ENCODE measurements around the gene LRCH1.

The LRCH1 gene

DNA sequence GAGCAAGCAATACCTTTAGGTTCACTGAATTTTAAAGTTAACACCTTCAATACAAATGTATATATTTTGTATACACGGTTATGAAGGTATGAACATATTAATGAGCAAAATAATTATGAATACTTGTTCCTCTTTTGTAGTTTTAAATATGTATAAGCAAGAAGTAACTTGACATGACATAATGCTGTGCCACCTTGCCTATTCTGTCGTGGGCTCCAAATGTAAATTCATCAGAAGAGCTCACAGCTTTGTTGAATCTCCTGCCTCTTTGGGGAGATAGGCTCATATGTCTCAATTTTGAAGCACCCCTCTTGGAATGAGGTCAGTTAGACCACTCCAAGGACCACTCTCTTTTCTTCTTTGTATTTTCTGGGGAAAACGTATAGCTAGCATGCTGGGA lies 59.3 kb downstream of the LRCH1 start:
- Histone ChIP-seq H3K4me2 (no peak overlapping the region), H3K4me1 (ENCODE audit: low read depth, poor library complexity, severe bottlenecking) (no peaks in the 10 kb centered on the region)

DNA sequence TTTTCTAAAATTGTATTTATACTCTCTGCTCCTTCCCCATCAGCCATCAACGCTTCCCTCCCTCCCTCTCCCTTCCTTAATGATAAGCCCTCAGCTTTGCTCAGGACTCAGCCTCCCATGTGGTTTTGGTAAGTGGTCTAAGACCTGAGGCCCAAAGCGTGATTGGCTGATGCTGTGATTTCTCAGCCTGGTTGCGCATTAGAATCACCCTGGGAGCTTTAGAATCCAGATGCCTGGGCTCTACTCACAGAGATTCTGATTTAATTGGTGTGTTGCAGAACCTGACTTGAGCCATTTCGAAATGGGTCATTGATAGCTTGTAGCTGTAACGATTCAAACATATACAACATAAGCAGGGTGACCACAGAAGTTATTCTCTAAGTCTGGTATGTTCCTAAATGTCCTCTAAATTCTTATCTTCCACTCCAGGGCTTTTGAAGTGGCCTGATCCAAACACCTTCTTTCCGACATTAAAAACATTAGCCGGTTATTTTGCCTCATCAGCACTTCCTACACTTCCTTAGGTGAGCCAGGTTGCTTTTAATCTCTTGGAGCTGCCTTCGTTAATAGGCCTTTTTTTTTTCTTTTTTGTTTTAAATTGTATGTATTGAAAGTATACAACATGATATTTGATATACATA lies 60.6 kb downstream of the LRCH1 start:
- H3K9ac ChIP-seq: no peak overlapping the region
- H3K27ac ChIP-seq: no peak overlapping the region
- H4K20me1 ChIP-seq (ENCODE audit: insufficient read depth): no peaks in the 10 kb centered on the region
- H2AFZ ChIP-seq (ENCODE audit: low read depth): no peak overlapping the region
- H3K79me2 ChIP-seq (ENCODE audit: insufficient read depth, low read depth): no peaks in the 10 kb centered on the region; the same call in 1 of the 2 replicates
- no peaks in the 10 kb centered on the region for H3K27me3 ChIP-seq (ENCODE audit: insufficient read depth, low read depth)
- TF ChIP-seq, protein P1, sequence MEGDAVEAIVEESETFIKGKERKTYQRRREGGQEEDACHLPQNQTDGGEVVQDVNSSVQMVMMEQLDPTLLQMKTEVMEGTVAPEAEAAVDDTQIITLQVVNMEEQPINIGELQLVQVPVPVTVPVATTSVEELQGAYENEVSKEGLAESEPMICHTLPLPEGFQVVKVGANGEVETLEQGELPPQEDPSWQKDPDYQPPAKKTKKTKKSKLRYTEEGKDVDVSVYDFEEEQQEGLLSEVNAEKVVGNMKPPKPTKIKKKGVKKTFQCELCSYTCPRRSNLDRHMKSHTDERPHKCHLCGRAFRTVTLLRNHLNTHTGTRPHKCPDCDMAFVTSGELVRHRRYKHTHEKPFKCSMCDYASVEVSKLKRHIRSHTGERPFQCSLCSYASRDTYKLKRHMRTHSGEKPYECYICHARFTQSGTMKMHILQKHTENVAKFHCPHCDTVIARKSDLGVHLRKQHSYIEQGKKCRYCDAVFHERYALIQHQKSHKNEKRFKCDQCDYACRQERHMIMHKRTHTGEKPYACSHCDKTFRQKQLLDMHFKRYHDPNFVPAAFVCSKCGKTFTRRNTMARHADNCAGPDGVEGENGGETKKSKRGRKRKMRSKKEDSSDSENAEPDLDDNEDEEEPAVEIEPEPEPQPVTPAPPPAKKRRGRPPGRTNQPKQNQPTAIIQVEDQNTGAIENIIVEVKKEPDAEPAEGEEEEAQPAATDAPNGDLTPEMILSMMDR (conservative IDR thresholded peaks at IDR 0.05; ENCODE audit: low read depth, low read length): no peak
- H3K4me2 ChIP-seq: no peak overlapping the region
- no peaks in the 10 kb centered on the region for H3K4me1 ChIP-seq (ENCODE audit: low read depth, poor library complexity, severe bottlenecking)
- H3K4me3 ChIP-seq (IDR thresholded peaks at IDR 0.05; ENCODE audit: insufficient read depth, low read depth, low read length): no peak overlapping the region
- H3K36me3 ChIP-seq (ENCODE audit: insufficient read depth): no peaks in the 10 kb centered on the region

More for the DNA sequence above, 59.3 kb downstream of the LRCH1 start:
- Histone ChIP-seq H3K36me3 (ENCODE audit: insufficient read depth) (no peaks in the 10 kb centered on the region), H3K79me2 (ENCODE audit: insufficient read depth, low read depth) (no peaks in the 10 kb centered on the region; the same call in 1 of the 2 replicates), H2AFZ (ENCODE audit: low read depth) (no peak overlapping the region), H4K20me1 (ENCODE audit: insufficient read depth) (no peaks in the 10 kb centered on the region), H3K27me3 (ENCODE audit: insufficient read depth, low read depth) (no peaks in the 10 kb centered on the region), H3K4me3 (IDR thresholded peaks at IDR 0.05; ENCODE audit: insufficient read depth, low read depth, low read length) (no peak overlapping the region), H3K27ac (no peak overlapping the region), H3K9ac (no peak overlapping the region)
- TF ChIP-seq, protein P1 (conservative IDR thresholded peaks at IDR 0.05; ENCODE audit: low read depth, low read length): no peak

DNA sequence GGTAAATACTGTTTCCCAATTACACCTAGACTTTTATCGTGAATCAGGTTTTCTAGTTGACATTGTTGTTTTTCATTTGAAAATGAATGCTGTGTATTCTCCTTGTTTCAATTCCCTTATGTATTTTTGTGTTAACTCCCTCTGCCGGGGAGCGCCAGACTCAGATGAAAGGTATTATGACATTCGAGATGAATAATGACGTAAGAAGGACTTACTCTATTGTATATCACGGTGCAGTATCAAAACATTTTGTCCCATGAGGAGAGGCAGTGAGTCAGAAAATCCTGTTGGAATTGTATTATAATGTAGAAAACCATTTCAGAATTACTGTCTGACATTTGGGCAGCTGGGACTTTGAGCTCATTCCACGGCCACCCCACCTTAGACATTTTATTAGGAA lies 61.6 kb downstream of the LRCH1 start:
- no peaks in the 10 kb centered on the region for H3K27me3 ChIP-seq (ENCODE audit: insufficient read depth, low read depth)
- no peaks in the 10 kb centered on the region for H3K36me3 ChIP-seq (ENCODE audit: insufficient read depth)
- H3K4me2 ChIP-seq: no peak overlapping the region
- no peaks in the 10 kb centered on the region for H4K20me1 ChIP-seq (ENCODE audit: insufficient read depth)
- H3K79me2 ChIP-seq (ENCODE audit: insufficient read depth, low read depth): no peaks in the 10 kb centered on the region; the same call in 1 of the 2 replicates
- H3K4me3 ChIP-seq (IDR thresholded peaks at IDR 0.05; ENCODE audit: insufficient read depth, low read depth, low read length): no peak overlapping the region
- no peak overlapping the region for H2AFZ ChIP-seq (ENCODE audit: low read depth)
- TF ChIP-seq, protein P1 (conservative IDR thresholded peaks at IDR 0.05; ENCODE audit: low read depth, low read length): no peak
- no peaks in the 10 kb centered on the region for H3K4me1 ChIP-seq (ENCODE audit: low read depth, poor library complexity, severe bottlenecking)
- no peak overlapping the region for H3K9ac ChIP-seq
- H3K27ac ChIP-seq: no peak overlapping the region

DNA sequence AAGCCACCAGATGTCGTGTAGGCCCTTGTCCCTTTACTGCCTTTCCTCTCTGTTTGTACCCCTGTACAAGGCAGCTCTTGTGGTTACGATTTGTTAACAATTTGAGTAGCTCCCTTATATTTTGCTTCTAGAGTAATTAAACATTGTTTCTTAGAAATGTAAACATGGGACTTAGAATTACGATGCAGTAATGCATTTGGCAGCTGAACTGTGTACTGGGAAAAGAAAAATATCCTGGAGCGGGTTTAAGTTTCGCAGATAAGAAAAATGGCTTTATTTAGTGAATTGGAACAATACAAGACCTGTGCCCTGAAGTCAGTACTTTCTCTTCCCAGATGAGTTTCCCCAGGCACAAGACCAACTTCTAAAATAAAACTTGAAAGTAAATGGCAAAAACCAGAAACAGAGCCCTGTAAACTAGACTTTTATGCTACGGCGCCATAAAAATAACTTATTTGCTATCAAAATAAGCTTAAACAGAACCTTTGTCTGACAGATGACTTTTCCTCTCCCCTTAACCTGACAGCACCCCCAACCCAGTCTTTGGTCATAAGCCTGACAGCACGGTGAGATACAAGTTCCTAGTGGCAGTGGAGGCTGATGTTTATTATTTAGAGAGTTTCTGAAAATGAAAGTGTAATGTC lies 63.0 kb downstream of the LRCH1 start:
- H3K9ac ChIP-seq: no peak overlapping the region

More for the DNA sequence above, 63.0 kb downstream of the LRCH1 start:
- Histone ChIP-seq H3K4me3 (IDR thresholded peaks at IDR 0.05; ENCODE audit: insufficient read depth, low read depth, low read length) (no peak overlapping the region), H2AFZ (ENCODE audit: low read depth) (no peak overlapping the region), H3K4me1 (ENCODE audit: low read depth, poor library complexity, severe bottlenecking) (no peaks in the 10 kb centered on the region), H3K27ac (no peak overlapping the region), H3K36me3 (ENCODE audit: insufficient read depth) (no peaks in the 10 kb centered on the region), H3K79me2 (ENCODE audit: insufficient read depth, low read depth) (no peaks in the 10 kb centered on the region; the same call in 1 of the 2 replicates), H3K27me3 (ENCODE audit: insufficient read depth, low read depth) (no peaks in the 10 kb centered on the region), H3K4me2 (no peak overlapping the region), H4K20me1 (ENCODE audit: insufficient read depth) (no peaks in the 10 kb centered on the region)
- TF ChIP-seq, protein P1 (conservative IDR thresholded peaks at IDR 0.05; ENCODE audit: low read depth, low read length): no peak

Data from KMS-11 (cell line).